ENCODE measurements around the gene DNAH6. TPM values are rescaled to one million over a fixed set of nuclear protein-coding genes. Genes with fewer than 3 reads are reported as not detected.

The DNAH6 gene
- total and polyA plus RNA-seq, 2 of the 13 experiments (the other 11 are each of a cell fraction or from before 2014, with no cell fraction given), result 0.01 TPM; not detected in 1

- TF ChIP-seq PRPF4 (IDR thresholded peaks at IDR 0.05; ENCODE audit: low read depth, low read length, poor library complexity, severe bottlenecking), result no peak
- no peak for TF ChIP-seq ZC3H13 (CRISPR knock-in tag; IDR thresholded peaks at IDR 0.05)
- TF ChIP-seq BRCA1 (CRISPR knock-in tag; IDR thresholded peaks at IDR 0.05), result no peak
- TF ChIP-seq TFAP4 (IDR thresholded peaks at IDR 0.05; ENCODE audit: borderline replicate concordance, low read depth), result no peak; the same call in 1 of the 2 replicates
- no peak for TF ChIP-seq IKZF4 (CRISPR knock-in tag; IDR thresholded peaks at IDR 0.05; ENCODE audit: borderline replicate concordance, low read depth, not compliant biosample characterization)
- TF ChIP-seq ZNF274 (CRISPR knock-in tag; IDR thresholded peaks at IDR 0.05), result no peak
- no peak for TF ChIP-seq ZNF790 (CRISPR knock-in tag; IDR thresholded peaks at IDR 0.05; ENCODE audit: borderline replicate concordance)
- TF ChIP-seq KAT8 (CRISPR knock-in tag; IDR thresholded peaks at IDR 0.05), result 0 out of 2 replicates have a peak, but pooled peaks have one; percentile 37
- no peak for TF ChIP-seq STAT5B (CRISPR knock-in tag; IDR thresholded peaks at IDR 0.05)
- TF ChIP-seq GATAD2A (CRISPR knock-in tag; IDR thresholded peaks at IDR 0.05), result peak; percentile 89
- TF ChIP-seq NFIC (IDR thresholded peaks at IDR 0.05; ENCODE audit: low read length), result no peak; the same call in 1 of the 2 replicates
- no peak for TF ChIP-seq CAMTA2 (CRISPR knock-in tag; IDR thresholded peaks at IDR 0.05; ENCODE audit: borderline replicate concordance)
- TF ChIP-seq FOXA3 (CRISPR knock-in tag; IDR thresholded peaks at IDR 0.05), result peak; percentile 87
- no peak for TF ChIP-seq GRHL1 (CRISPR knock-in tag; conservative IDR thresholded peaks at IDR 0.05)
- no peak for TF ChIP-seq ZNF101 (CRISPR knock-in tag; IDR thresholded peaks at IDR 0.05; ENCODE audit: borderline replicate concordance, low read depth)
- TF ChIP-seq ZMYM2 (CRISPR knock-in tag; IDR thresholded peaks at IDR 0.05), result no peak
- TF ChIP-seq ZNF264 (CRISPR knock-in tag; IDR thresholded peaks at IDR 0.05), result no peak
- TF ChIP-seq KLF9 (CRISPR knock-in tag; IDR thresholded peaks at IDR 0.05; ENCODE audit: low read depth), result no peak
- no peak for TF ChIP-seq STAG1 (CRISPR knock-in tag; IDR thresholded peaks at IDR 0.05)
- TF ChIP-seq ZNF503 (CRISPR knock-in tag; IDR thresholded peaks at IDR 0.05), result peak; percentile 68; the same call in 1 of the 2 replicates
- TF ChIP-seq ZNF335 (CRISPR knock-in tag; IDR thresholded peaks at IDR 0.05), result no peak
- no peak for TF ChIP-seq ZNF235 (CRISPR knock-in tag; IDR thresholded peaks at IDR 0.05; ENCODE audit: borderline replicate concordance)
- no peak for TF ChIP-seq ZFAT (CRISPR knock-in tag; conservative IDR thresholded peaks at IDR 0.05)
- TF ChIP-seq SMAD1 (CRISPR knock-in tag; IDR thresholded peaks at IDR 0.05; ENCODE audit: borderline replicate concordance, low read depth), result no peak
- TF ChIP-seq ZNF205 (CRISPR knock-in tag; IDR thresholded peaks at IDR 0.05), result peak; percentile 30; the same call in 1 of the 2 replicates
- TF ChIP-seq ZNF766 (CRISPR knock-in tag; IDR thresholded peaks at IDR 0.05; ENCODE audit: borderline replicate concordance), result no peak
- no peak for TF ChIP-seq DNMT3B (CRISPR knock-in tag; conservative IDR thresholded peaks at IDR 0.05)
- TF ChIP-seq GLI4 (CRISPR knock-in tag; IDR thresholded peaks at IDR 0.05; ENCODE audit: borderline replicate concordance), result no peak
- TF ChIP-seq ZBTB38 (CRISPR knock-in tag; IDR thresholded peaks at IDR 0.05), result no peak
- no peak; the same call in 1 of the 2 replicates for TF ChIP-seq TGIF2 (CRISPR knock-in tag; IDR thresholded peaks at IDR 0.05)
These were observed 96.8 kb downstream of the DNAH6 start (continued) for GRCh38 chr2:84613082-84613481.
